NCI-H187 (cell line): ENCODE results near the gene NUP210L.
"Not testable (repeated sequence)": the region's sequence is repeated elsewhere in the genome, so short reads cannot be mapped to it uniquely, and the experiment has no call there.

Experiments
- DNase-seq, 2 experiments: peaks; one replicate each; lab custom pipeline; 2025; lab: John Stamatoyannopoulos, UW

Gene NUP210L

DNA sequence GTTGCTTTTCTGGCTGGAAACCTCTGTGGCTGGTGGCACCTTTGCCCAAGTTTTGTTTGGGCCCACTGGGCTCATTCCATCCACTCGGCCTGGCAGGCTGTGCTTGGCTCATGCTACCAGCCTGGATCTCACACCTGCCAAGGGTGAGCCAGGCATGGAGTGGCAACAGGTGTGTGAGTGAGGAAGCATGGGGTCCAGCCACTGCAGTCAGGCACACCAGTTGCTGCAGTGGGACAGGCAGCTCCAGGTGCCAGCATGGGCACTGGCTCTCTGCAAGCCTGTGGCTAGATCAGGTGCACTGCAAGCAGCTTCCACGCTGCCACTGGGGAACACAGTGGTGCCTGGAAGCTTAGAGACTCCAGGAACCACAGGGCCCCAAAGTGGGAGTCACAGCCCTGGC, 57.0 kb downstream of the NUP210L start:
- no peak for DNase-seq

DNA sequence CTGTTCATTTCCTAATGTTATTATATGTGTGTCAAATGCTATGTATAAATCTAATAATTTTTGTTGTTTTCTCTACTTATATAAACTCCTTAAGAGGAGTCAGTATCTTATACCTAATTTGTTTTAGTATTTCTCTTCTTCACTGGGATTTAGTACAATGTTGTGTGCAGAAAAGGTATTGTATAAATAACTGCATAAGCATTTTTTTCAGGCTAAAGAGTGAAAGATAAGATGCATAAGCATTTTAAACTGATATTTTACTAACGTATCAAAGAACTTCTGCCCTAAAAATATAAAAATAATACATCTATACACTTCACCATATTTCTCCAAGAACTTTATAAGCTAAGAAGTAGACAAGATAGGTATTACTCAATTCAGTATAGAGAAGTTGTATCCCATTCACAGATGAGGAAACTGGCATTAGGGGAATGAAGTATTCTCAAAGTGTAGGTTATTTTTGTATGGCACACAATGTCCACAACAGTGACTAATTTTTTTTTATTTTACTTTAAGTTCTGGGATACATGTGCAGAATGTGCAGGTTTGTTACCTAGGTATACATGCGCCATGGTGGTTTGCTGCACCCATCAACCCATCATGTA, 59.3 kb downstream of the NUP210L start:
- no peak for DNase-seq

GRCh38 chr1:154094411-154094810, 60.5 kb downstream of the NUP210L start:
- DNase-seq = no peak

- DNase-seq = no peak
Measured at GRCh38 chr1:154093699-154094098, 61.2 kb downstream of the NUP210L start.

GRCh38 chr1:154091706-154092105, 63.2 kb downstream of the NUP210L start:
- no peak for DNase-seq

- no peak for DNase-seq
Measured at GRCh38 chr1:154087574-154087973, 67.3 kb downstream of the NUP210L start.

- not testable (repeated sequence) for DNase-seq
Measured at GRCh38 chr1:154083057-154083456, 71.8 kb downstream of the NUP210L start.

- DNase-seq = no peak
Measured at GRCh38 chr1:154081386-154082126, 73.3 kb downstream of the NUP210L start.

DNA sequence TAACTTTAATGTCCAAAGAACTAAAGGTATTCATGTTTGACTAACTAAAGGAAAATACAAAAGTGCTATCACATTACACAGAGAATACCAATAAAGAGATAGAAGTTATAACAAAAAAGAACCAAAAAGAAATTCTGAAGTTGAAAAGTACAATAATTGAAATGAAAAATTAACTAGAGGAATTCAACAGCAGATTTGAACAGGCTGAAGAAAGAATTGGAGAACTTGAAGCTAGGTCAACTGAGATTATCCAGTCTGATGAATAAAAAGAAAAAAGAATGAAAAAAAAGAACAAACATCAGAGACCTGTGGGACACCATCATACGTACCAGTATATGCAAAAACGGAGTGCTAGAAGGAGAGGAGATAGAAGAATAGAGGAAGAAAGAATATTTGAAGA, 78.5 kb downstream of the NUP210L start:
- no peak for DNase-seq

DNA sequence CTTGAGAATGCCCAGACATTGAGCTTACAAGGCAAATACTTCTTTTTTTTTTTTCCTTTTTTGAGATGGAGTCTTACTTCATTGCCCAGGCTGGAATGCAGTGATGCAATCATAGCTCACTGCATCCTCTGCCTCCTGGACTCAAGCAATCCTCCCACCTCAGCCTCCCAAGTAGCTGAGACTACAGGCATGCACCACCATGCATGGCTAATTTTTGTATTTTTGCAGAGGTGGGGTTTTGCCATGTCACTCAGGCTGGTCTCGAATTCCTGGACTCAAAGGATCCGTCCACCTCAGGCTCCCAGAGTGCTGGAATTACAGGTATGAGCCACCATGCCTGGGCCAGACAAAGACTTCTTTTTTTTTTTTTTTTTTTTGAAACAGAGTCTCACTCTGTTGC, 79.1 kb downstream of the NUP210L start:
- DNase-seq = no peak

DNA sequence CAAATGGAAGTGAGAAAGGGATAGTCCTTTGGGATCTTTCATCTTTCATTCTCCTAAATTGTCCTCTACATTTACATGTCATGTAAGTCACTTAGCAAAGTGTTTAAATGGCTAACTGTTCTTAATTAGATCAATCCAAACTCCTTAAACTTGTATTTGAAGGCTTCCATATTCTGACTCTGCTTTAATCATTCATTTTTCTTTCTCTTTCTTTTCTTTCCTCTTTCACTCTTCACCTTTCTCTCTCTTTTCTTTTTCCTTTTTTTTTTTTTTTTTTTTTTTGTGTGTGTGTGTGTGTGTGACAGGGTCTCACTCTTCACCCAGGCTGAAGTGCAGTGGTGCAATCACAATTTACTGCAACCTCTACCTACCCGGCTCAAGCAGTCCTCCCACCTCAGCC, 92.6 kb downstream of the NUP210L start:
- no peak for DNase-seq

- not testable (repeated sequence) for DNase-seq
Measured at GRCh38 chr1:154047436-154047835, 107.4 kb downstream of the NUP210L start.

GRCh38 chr1:154033697-154034096, 121.2 kb downstream of the NUP210L start:
- DNase-seq = not testable (repeated sequence)

DNA sequence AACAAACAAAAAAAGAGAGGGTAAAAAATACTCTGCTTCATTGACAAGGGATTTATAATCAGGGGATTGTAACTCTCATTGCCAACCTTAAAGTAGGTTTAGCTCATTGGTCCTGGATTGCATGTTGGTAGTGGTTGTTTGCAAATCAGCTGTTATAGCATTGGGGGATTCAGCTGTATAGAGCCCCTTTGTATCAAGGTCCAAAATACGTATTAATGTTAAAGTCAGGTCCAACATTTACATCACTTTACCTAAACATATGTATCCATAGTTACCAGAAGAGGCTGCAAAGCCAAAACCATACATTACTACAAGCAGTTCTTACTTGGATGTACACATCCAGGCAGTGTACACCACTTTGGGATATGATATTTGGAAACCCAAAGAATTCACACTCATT, 134.9 kb downstream of the NUP210L start:
- DNase-seq = no peak

DNA sequence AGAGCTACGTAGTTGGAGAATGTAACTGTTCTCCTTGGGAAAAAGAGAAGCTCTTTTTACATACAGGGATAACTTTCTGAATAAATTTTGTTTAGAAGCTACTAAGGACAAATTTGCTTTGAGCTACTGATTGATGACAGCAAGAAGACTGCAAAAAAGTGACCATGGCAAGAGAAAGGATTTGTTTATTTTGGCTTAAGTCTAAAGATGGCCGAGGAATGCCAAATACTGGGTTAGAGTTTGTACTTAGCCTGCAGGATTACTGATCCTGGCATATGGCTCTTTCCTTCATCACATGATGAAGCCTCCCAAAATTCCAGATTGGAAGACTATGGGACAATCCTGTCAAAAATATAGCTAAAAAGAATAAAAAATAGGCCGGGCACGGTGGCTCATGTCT, 135.6 kb downstream of the NUP210L start:
- DNase-seq = no peak

DNA sequence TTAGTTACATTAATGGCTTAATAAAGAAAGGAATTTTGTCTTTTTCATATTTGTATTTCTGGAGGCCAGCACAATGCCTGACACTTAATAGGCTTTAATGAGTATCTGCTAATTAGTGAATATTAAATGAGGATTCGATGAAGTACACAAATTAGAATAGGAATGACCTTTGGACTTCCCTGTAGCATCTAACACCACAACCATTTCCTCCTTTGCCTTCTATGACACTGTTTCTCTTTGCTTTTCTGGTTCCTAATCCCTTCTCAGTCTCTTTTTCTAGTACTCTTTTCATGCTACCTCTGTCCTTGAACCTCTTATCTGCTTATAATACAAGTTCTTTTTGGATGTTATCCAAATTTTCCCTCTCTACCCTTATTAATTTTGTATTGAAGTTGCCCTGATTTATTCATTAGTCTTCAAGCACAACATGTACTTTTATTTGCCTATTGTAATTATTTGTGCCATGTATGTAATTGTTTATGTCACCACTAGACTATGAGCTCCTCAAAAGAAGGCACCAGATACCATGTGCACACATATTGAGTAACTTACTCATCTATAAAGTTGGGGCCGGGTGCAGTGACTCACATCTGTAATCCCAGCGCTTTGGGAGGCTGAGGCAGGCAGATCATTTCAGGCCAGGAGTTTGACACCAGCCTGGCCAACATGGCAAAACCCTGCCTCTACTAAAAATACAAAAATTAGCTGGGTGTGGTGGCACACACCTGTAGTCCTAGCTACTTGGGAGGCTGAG, 140.5 kb downstream of the NUP210L start:
- no peak for DNase-seq

GRCh38 chr1:154012543-154012942, 142.3 kb downstream of the NUP210L start:
- DNase-seq = not testable (repeated sequence)

DNA sequence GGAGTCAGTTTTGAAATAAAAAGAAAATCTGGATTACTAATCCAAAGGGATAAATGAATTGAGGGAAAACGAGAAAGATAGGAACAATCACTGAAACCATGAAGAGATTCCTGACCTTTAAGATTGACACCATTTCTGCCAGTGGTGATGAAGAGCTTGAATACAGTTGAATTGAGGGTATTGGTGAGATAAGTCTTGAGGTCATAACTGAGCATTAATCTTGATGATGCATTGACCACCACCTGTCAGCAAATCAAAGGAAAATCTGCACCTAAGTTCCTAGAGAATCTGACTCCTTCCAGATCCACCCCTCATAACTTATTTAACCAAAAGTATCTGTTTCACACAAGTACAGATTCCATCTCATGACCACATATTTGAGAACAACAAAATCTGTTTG, 142.7 kb downstream of the NUP210L start:
- DNase-seq = no peak

- no peak for DNase-seq
Measured at GRCh38 chr1:154006136-154006535, 148.7 kb downstream of the NUP210L start.

DNA sequence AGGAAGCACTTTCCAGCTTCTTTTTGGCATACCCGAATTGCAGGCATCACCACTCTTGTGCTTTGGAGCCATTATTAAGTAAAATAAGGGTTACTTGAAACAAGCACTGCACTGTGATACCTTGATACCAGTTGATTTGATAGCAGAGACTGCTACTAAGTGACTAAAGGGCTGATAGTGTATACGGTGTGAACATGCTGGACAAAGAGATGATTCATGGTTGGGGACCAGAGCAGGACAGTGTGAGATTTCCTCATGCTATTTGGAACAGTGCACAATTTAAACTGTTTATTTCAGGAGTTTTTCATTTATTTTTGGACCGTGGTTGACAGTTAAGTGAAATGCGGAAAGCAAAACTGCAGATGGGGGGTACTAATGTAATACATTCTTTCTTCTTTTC, 154.5 kb downstream of the NUP210L start:
- no peak for DNase-seq

DNA sequence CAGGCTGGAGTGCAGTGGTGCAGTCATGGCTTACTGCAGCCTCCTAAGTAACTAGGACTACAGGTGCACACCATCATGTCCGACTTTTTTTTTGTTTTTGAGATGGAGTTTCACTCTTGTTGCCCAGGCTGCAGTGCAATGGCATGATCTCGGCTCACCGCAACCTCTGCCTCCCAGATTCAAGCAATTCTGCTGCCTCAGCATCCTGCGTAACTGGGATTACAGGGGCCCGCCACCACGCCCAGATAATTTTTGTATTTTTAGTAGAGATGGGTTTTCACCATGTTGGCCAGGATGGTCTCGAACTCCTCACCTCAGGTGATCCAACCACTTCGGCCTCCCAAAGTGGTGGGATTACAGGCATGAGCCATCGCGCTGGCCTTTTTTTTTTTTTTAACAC, 158.0 kb downstream of the NUP210L start:
- DNase-seq = not testable (repeated sequence)

DNA sequence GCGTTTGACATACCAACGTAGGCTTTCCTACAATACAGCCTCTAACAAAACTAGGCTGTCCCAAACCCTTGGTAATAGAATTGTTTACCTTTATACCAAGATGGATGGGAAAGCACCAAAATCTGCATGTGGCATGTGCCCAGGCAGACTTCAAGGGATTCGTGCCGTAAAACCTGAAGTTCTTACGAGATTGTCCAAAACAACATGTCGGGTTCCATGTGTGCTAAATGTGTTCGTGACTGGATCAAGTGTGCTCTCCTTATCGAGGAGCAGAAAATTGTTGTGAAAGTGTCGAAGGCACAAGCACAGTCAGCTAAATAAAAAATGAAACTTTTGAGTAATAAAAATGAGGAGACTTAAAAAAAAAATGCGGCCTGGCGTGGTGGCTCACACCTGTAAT, 159.2 kb downstream of the NUP210L start:
- no peak for DNase-seq

GRCh38 chr1:153995202-153995601, 159.7 kb downstream of the NUP210L start:
- no peak for DNase-seq
